SKM-1 treated with dmso at 0.1 percent for 144 hours (cell line): ENCODE data around the gene EMD.
"Not testable (repeated sequence)": the region's sequence is repeated elsewhere in the genome, so short reads cannot be mapped to it uniquely, and the experiment has no call there.

ENCODE experiments used
- DNase-seq: peaks from one replicate; lab custom pipeline; 2025; ENCODE audit not compliant: unreplicated experiment; lab: John Stamatoyannopoulos, UW

EMD gene

DNA sequence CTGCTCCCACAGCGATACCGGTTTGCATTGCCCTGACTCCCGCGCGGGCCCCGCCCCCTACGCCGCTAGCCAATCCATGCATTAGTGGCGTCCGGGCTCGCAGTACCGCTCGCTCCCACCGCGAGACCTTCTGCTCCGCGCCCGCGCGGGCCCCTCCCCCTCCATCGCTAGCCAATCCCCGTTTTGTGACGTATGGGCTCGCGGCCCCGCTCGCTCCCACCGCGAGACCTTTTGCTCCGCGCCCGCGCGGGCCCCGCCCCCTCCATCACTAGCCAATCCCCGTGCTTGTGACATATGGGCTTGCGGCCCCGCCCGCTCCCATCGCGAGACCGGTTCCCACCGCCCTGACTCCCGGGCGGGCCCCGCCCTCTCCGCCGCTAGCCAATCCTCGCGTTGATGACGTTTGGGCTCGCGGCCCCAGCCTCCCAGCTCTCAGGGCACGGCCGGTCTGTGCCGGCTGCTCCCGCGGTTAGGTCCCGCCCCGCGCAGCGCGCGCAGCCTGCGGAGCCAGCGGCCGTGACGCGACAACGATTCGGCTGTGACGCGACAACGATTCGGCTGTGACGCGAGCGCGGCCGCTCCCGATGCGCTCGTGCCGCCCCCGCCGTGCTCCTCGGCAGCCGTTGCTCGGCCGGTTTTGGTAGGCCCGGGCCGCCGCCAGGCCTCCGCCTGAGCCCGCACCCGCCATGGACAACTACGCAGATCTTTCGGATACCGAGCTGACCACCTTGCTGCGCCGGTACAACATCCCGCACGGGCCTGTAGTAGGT lies at the start of gene EMD:
TSS of gene EMD (plus strand) at position 497 of the 770 bp plus-strand sequence. CDS start at position 687, 190 bp downstream.
- DNase-seq, result peak; percentile 97

DNA sequence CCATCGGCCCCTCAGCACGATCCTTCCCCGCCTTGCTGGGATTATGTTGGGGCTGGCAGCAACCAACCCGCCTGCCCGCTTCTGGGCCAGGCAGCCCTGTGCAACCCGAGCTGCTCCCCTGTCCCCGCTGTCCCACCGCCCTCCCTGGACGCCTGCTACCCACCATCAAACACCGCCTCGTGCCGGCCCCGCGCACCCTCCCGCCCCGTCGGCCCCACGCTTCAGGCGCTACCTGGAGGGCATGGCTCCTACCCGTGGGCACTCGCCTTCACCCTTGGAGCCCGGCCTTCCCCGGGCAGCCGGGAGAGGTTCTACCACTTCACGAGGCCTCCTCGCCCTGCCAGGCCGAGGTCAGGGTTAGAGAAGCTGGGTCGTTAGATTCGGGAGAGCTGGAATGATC lies 46.5 kb upstream of the EMD start:
- no peak for DNase-seq

GRCh38 chrX:154333116-154333515 lies 46.0 kb upstream of the EMD start:
- DNase-seq, result no peak

DNA sequence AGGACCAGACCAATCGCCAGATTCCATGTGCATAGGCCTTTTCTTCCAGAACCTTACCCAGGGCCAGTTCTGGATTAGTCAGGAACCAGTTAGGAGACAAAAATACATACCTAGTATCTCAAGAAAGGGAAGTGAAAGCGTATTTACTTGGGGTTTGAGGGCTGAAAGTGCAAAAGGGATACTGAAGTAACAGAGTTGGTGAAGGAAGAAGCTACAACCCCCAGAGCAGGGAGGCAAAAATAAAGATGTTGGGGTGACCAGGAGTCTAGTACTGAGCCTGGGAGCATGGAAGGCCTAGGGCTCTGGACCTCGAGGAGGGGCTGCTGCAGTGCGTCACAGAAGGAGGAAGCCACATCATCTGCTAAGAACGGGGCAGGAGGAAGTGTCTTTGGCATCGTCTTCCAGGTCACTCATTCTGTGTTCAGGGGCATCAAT lies 45.2 kb upstream of the EMD start:
- DNase-seq, result peak; percentile 10

DNA sequence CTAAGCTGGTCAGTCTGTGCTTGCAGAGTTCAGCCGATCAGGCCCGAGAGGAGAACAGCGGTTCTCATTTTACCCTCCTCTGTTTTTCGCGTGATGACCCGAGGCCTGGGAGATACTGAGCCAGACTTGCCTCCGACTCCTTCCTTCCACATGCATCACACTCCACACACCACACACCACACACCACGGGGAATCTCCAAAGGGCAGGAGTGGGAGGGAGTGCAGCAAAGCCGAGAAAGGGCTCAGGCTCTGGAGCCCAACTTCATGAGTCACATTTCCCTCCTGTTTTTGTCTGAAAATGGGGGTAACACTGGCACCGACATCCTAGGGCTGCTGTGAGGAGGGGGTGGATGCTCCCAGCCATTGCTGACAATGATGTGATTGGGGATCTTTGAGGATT lies 44.6 kb upstream of the EMD start:
- no peak for DNase-seq

DNA sequence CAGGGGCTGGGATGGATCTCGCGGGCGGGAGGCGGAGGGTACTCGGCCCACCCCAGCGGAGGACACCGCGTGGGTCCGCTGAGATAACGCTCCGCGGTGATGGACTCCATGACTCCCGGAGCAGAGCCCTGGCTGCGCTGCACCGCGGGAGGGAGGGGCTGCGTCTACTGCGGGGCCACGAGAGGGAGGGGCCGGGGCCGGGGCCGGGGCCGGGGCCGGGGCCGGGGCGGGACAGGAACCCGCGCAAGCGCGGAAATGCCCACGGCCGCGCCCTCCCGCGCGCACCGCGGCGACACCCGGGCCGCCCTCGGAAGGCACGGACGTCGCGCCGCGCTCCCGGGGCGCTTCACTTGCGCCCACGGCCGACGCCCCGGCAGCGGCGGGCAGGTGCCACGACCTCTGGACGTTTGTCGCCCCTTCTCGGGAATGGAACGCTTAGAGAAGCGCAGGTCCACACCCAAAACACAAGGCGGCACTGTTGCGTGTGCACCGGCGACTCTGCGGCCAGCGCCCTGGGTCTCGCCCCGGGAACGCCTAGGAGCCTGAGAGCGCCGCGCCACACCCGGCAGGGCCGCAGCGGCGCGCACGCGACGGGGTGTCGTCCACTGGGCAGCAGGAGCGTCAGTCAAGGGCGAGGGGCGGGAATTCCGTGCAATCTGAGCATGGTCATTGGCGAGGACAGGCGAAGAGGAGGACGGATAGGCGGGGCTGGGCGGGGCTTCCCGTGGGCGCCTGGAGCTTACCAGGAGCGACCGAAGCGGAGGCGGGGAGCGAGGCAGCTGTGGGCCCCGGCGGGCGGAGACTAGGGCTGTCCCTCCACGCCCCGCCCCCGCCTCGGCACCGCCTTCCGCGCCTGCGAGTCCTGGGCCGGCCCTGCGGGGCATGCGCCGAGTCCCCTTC lies 37.4 kb upstream of the EMD start:
- not testable (repeated sequence) for DNase-seq

- not testable (repeated sequence) for DNase-seq
These were observed 36.0 kb upstream of the EMD start for GRCh38 chrX:154343063-154343462.

DNA sequence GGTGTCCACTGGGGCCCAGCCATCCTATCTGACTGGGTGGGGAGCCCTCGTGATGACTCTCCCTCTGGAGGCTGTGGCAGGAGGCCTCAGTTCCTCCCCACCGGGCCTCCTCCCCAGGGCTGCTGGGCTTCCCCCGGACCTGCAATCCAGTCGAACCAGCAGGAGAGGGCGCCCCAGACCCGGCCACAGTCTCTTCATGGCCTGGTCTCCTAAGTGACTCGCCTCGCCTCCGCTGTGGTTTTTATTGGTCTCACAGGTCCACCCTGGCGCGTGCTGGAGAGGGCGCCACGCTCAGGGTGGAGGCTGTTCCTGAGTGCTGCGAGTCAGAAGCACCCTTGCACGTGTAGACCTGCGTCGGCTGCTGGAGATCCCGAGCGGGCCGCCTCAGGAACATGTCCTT lies 35.5 kb upstream of the EMD start:
- not testable (repeated sequence) for DNase-seq

DNA sequence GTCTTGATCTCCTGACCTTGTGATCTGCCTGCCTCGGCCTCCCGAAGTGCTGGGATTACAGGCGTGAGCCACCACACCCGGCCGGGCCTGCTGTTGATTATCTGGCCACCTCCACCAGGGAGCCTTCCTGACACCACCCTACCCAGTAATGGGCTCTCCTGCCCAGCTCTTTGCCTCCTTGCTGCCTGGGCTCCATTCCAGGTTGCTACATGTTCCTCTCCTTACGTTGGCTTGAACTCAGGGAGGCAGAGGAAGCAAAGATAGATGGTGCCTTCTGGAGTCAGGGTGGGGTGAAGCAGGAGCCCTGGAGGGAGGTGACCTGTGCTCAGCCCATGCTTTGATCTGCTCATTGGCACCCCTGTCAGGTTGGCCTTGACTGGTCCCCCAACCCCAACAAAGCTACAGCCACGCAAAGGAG lies 31.0 kb upstream of the EMD start:
- no peak for DNase-seq

- DNase-seq, result no peak
These were observed 30.3 kb upstream of the EMD start for GRCh38 chrX:154348646-154349358.

DNA sequence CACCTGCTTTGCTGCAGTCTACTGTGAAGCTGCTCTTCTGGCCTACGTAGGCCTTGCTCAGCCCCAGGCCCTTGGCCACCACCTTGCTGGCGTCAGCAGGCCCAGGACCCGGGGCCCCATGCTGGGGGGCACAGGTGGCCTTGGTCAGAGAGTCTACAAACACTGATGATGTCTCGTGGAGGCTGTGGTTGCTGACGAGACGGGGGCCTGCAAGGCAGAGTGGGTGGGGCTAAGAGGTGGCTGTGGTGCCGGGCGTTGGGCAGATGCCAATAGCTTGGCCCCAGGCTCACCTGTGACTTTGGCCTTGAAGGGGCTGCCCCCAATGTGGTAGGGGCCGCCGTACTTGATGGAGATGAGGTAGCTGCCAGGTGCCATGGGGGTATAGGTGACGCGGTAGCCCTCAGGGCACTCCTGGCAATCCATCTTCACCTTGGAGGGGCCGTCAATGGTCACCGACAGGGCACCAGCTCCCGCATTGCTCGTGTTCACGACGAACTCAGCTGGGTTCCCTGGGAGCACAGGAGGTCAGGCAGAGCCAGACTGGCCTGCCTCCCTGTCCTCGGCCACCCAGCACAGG lies 29.6 kb upstream of the EMD start:
- DNase-seq, result no peak

DNA sequence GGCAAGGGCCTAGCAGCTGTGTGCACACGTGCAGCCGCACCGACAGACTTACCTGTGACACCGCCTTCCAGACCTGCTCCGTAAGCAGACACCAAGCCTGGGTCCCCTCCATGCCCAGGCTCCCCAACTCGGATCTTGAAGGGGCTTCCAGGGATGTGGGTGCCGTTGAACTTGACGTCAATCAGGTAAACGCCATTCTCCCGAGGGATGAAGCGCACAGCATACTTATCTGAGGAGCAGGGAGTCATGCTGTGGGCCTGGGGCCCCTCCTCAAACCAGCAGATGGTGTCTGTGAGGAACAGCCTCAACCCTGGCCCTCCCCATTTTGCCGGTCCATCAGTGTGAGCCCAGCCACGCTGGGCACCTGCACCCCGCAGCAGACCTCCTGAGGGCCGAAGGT lies 29.1 kb upstream of the EMD start:
- DNase-seq, result no peak

GRCh38 chrX:154350429-154351182 lies 28.5 kb upstream of the EMD start:
- no peak for DNase-seq

DNA sequence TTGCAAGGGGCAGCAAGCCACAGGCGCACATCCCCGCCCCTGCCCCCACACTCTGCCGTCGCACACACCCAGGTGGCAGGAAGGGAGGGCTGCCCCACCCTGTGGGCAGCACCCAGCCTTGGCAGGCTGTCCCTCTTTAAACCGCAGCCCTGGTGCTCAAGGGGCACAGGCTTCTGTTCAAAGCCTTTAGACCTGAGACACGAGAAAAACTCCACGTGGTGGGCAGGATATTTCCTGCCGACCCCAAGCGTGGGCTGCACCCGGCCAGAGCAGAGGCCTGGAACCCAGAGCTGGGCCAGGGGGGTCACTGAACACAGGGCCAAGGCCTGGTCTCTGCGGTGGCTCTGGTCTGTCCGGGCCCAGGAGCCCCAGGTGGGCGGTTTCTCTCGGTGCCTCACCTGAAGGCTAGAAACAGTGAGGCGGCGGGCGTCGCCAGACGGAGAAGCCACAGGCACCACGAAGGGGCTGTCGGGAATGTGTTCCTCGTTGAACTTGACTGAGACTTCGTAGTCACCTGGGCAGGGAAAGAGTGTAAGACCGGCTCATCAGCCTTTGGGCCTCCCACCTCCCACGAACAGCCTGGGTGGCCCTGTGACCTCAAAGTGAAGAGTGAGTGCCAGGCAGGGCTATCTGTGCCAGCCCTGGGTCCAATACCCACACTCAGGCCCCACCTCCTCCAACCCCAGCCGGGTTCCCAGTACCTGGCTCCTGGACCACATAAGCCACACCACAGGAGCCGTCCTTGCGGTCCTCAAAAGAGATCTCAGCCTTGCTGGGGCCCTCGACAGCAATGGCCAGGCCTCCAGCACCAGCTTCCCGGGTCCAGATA lies 27.7 kb upstream of the EMD start:
- DNase-seq, result no peak

DNA sequence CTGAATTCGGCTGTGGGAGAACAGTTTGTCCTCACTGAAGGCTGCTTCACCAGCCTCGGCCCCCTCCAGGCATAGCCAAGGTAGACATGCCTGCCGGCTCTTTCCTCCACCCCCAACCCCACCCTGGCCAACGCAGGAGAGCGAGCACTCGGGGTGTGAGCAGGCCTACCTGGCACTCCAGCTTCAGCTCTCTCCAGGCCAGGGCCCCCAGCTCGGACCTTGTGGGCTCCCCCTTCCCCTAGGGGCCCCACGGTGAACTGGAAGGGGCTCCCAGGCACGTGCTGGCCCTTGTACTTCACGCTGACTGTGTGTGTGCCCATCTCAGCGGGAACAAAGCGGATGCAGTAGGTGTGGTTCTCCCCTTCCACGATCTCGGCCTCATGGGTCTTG lies 27.1 kb upstream of the EMD start:
- no peak for DNase-seq

- no peak for DNase-seq
These were observed 26.6 kb upstream of the EMD start for GRCh38 chrX:154352466-154352865.

- DNase-seq, result no peak
These were observed 25.8 kb upstream of the EMD start for GRCh38 chrX:154353172-154353843.

GRCh38 chrX:154354013-154354412 lies 25.1 kb upstream of the EMD start:
- DNase-seq, result no peak

- no peak for DNase-seq
These were observed 24.6 kb upstream of the EMD start for GRCh38 chrX:154354516-154354915.
